Smooth muscle cell (in vitro differentiated cells): ENCODE data around the gene OPN1MW. TPM values are rescaled to one million over a fixed set of nuclear protein-coding genes. Genes with fewer than 3 reads are reported as not detected.
"Not testable (repeated sequence)": the region's sequence is repeated elsewhere in the genome, so short reads cannot be mapped to it uniquely, and the experiment has no call there.

Experiments
- DNase-seq: peaks from one replicate; lab custom pipeline; 2025; ENCODE audit not compliant: unreplicated experiment; lab: John Stamatoyannopoulos, UW
- H2AFZ ChIP-seq: fragments of 200-600 bp; sonication (generic); 2 replicates; pipeline ENCODE4 v1.6.0; 2016; ENCODE audit warnings: antibody characterized with exemption, low read depth, mild to moderate bottlenecking
- H3F3A ChIP-seq: fragments of 200-600 bp; sonication (generic); 2 replicates; pipeline ENCODE4 v1.6.0; 2017; ENCODE audit warnings: antibody characterized with exemption, low read depth
- H3K27ac ChIP-seq: fragments of 200-600 bp; sonication (generic); 2 replicates; pipeline ENCODE4 v1.5.1; 2016; ENCODE audit warnings: low read depth, mild to moderate bottlenecking
- H3K27me3 ChIP-seq: fragments of 200-600 bp; sonication (generic); 2 replicates; pipeline ENCODE4 v1.6.1; 2016; ENCODE audit warnings: low read depth, mild to moderate bottlenecking
- H3K36me3 ChIP-seq: fragments of 200-600 bp; sonication (generic); 2 replicates; pipeline ENCODE4 v1.5.1; 2016; ENCODE audit warnings: low read depth
- H3K4me1 ChIP-seq: fragments of 200-600 bp; sonication (generic); 2 replicates; pipeline ENCODE4 v1.5.1; 2016; ENCODE audit warnings: low read depth
- H3K4me2 ChIP-seq: fragments of 200-600 bp; sonication (generic); 2 replicates; pipeline ENCODE4 v1.6.0; 2016; ENCODE audit warnings: mild to moderate bottlenecking
- H3K4me3 ChIP-seq: fragments of 200-600 bp; sonication (generic); 2 replicates; pipeline ENCODE4 v1.5.1; 2016; ENCODE audit warnings: mild to moderate bottlenecking
- H3K79me2 ChIP-seq: fragments of 200-600 bp; sonication (generic); 2 replicates; pipeline ENCODE4 v1.6.0; 2016; ENCODE audit warnings: low read depth, mild to moderate bottlenecking
- H3K9ac ChIP-seq: fragments of 200-600 bp; sonication (generic); 2 replicates; pipeline ENCODE4 v1.6.0; 2016; ENCODE audit warnings: low read depth
- H3K9me3 ChIP-seq: fragments of 200-600 bp; sonication (generic); replicated peaks from 2 replicates; pipeline ENCODE4 v1.5.1; 2016; ENCODE audit warnings: low read depth
- H4K20me1 ChIP-seq: fragments of 200-600 bp; sonication (generic); 2 replicates; pipeline ENCODE4 v1.6.0; 2016; ENCODE audit warnings: low read depth
- WGBS: methylation state at CpG from one replicate; pipeline ENCODE4 v1.1.7; 2016; ENCODE audit warnings: low lambda C conversion rate; 5-methylcytosine and 5-hydroxymethylcytosine counted together
- polyA plus RNA-seq: library from polyadenylated mRNA; unstranded; fragments of >200 nt; fragmentation: Nextera tagmentation; extraction: Ambion mirVana; gene quantifications from 2 replicates; pipeline ENCODE4 v1.2.1, GENCODE V29; 2016
- total RNA-seq: library from RNA; depleted of rRNA; stranded (reverse); fragments of >200 nt; gene quantifications from 2 replicates; pipeline ENCODE4 v1.2.3, GENCODE V29; 2014

OPN1MW gene
- total and polyA plus RNA-seq, 2 experiments from 2014 or later = not detected

DNA sequence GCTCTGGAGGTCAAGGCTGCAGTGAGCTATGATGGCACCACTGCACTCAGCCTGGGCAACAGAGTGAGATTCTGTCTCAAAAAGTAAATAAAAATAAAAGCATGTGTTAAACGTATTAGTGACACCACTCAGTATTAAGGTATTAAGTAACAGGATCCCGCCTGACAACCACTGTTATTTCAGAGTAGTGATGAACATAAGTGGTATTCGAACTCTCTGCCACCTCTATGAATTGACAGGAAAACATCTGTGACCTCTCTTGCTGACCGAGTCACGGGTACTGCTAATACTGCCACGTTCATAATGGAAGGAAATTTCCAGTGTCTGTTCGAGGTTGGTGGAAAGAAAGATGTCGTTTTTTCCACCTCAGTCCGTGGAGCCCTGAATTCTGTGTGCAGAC, 44.3 kb downstream of the OPN1MW start:
- H3K9me3 ChIP-seq, H2AFZ ChIP-seq, DNase-seq, H3K4me3 ChIP-seq, H3K27ac ChIP-seq, H3K4me2 ChIP-seq, H3K79me2 ChIP-seq, H3F3A ChIP-seq, H4K20me1 ChIP-seq, H3K36me3 ChIP-seq, H3K27me3 ChIP-seq, H3K4me1 ChIP-seq, H3K9ac ChIP-seq: not testable (repeated sequence)
- WGBS = no CpG with 5 or more reads among the region's 9 CpGs

DNA sequence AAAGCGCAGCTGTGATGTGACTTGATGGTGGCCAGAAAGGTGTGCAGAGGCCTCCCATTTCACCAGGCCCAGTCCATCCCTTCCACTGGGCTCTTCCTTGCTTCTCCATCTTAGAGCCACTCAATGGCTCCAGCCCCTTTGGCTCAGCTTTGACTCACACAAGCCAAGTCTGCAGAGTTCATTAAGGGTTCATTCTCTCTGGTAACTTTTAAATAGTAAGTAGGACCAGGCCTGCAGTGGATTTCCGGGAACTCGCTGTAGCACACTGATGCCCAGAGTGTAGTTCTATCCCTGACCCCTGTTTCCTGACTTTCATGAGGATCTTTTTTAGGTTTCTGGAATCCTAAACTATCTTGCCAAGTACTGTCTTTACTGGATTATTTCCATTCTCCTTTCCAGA, 49.0 kb downstream of the OPN1MW start:
- not testable (repeated sequence) for H3K79me2 ChIP-seq, H3K4me2 ChIP-seq, DNase-seq, H3F3A ChIP-seq, H3K27ac ChIP-seq, H3K27me3 ChIP-seq, H3K4me3 ChIP-seq, H4K20me1 ChIP-seq, H3K9ac ChIP-seq, H2AFZ ChIP-seq, H3K9me3 ChIP-seq, H3K36me3 ChIP-seq, H3K4me1 ChIP-seq
- no CpG with 5 or more reads among the region's 3 CpGs for WGBS

DNA sequence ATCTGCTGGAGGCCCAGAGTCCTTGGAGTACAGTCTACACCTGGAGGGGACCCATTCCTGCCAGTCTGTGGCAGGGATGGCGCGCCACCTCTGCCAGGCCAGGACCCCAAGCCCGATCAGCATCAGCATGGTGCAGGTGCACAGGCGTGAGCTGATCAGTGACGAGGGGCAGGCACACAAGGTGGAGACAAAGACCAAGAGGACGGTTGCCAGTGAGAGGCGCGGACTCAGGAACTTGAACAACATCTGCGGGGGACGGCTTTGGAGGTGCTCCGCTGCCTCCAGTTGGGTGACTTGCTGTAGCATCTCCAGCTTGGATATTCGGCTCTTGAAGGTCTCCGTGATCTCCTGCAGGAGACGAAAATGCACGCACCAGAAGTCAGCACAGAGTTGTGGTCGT, 51.2 kb downstream of the OPN1MW start:
- not testable (repeated sequence) for H3K4me2 ChIP-seq, DNase-seq, H3K27ac ChIP-seq, H3K4me1 ChIP-seq, H3K4me3 ChIP-seq, H3K36me3 ChIP-seq, H3K9me3 ChIP-seq, H2AFZ ChIP-seq, H3K79me2 ChIP-seq, H3K9ac ChIP-seq, H3F3A ChIP-seq, H3K27me3 ChIP-seq, H4K20me1 ChIP-seq
- no CpG with 5 or more reads among the region's 16 CpGs for WGBS

DNA sequence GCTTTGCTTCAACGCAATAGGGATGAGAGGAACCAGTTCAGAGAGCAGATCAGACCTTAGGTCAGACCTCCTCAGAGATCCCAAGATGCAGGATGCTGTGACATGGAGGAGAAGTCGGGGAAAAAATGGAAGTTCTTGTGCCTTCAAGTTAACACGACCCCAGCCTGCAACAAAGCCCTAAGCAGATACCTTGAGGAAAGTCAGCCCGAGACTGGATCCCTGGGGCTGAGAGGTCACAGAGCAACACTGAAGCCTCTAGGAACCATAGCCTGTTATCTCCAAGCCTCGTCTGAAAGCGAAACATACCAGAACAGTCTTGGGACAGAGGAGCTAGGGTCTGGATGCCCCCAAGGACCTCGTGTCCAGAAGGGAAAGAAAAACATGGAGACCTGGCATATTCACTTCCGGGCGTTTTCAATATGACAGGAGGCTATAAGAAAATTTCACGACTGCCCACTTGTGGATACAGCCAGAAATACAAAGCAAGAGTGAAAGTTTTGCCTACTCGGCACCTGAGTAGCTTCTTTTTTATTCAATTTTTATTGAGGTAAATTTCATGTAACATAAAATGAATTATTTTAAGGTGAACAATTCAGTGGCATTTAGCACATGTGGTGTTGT, 56.7 kb downstream of the OPN1MW start:
- H4K20me1 ChIP-seq, H2AFZ ChIP-seq, H3K4me3 ChIP-seq, H3K36me3 ChIP-seq, H3K9me3 ChIP-seq, H3K4me2 ChIP-seq, H3K27ac ChIP-seq, H3F3A ChIP-seq, H3K79me2 ChIP-seq, H3K4me1 ChIP-seq, H3K27me3 ChIP-seq, H3K9ac ChIP-seq, DNase-seq: not testable (repeated sequence)
- 70% methylated on average over 10 of the region's 11 CpGs for WGBS

DNA sequence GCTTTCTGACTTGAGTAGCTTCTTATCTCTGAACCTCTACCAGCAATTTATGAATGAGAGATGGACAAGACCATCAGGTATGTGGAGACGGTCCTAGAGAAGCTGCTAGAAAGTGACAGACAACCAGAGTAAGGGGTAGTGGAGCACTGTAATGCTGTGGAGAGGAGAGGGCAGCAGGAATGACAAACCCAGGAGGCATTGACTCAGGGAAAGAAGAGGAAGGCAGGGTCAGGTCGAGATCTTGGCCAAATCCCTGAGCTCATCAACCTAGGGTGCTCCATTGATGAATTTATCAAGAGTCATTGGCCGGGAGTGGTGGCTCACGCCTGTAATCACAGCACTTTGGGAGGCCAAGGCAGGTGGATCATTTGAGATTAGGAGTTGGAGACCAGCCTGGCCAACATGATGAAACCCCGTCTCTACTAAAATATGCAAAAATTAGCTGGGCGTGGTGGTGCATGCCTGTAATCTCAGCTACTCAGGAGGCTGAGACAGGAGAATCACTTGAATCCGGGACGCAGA, 57.6 kb downstream of the OPN1MW start:
- H3F3A ChIP-seq, H3K27me3 ChIP-seq, H3K27ac ChIP-seq, H3K9ac ChIP-seq, H2AFZ ChIP-seq, H3K79me2 ChIP-seq, H3K36me3 ChIP-seq, H3K4me2 ChIP-seq, H3K9me3 ChIP-seq, H3K4me3 ChIP-seq, H4K20me1 ChIP-seq, DNase-seq, H3K4me1 ChIP-seq: not testable (repeated sequence)
- WGBS = 69% methylated on average over 6 of the region's 8 CpGs

Other genes with a start within 250 kb of the OPN1MW start
- 80.1 and 81.2 TPM in 2 replicates for gene NAA10, start 247.6 kb upstream of the OPN1MW start, total RNA-seq
- gene NAA10, start 247.6 kb upstream of the OPN1MW start, polyA plus RNA-seq = 124 and 149 TPM in 2 replicates
- not detected in 2 replicates for gene RENBP, start 238.0 kb upstream of the OPN1MW start, total RNA-seq
- 0.11 and 0.43 TPM in 2 replicates for gene RENBP, start 238.0 kb upstream of the OPN1MW start, polyA plus RNA-seq
- 23.3 and 23.7 TPM in 2 replicates for gene HCFC1, start 210.8 kb upstream of the OPN1MW start, total RNA-seq
- gene HCFC1, start 210.8 kb upstream of the OPN1MW start, polyA plus RNA-seq = 22.8 and 28.0 TPM in 2 replicates
- 5.0 and 6.2 TPM in 2 replicates for gene TMEM187, start 209.8 kb upstream of the OPN1MW start, total RNA-seq
- 9.8 and 11.2 TPM in 2 replicates for gene TMEM187, start 209.8 kb upstream of the OPN1MW start, polyA plus RNA-seq
- 21.5 and 29.4 TPM in 2 replicates for gene IRAK1, start 162.7 kb upstream of the OPN1MW start, total RNA-seq
- 63.4 and 84.2 TPM in 2 replicates for gene IRAK1, start 162.7 kb upstream of the OPN1MW start, polyA plus RNA-seq
- gene MECP2, start 84.9 kb upstream of the OPN1MW start, total RNA-seq = 13.1 and 17.9 TPM in 2 replicates
- gene MECP2, start 84.9 kb upstream of the OPN1MW start, polyA plus RNA-seq = 11.9 and 15.0 TPM in 2 replicates
- not detected in 2 replicates for gene OPN1LW, start 38.4 kb upstream of the OPN1MW start, total RNA-seq
- gene OPN1LW, start 38.4 kb upstream of the OPN1MW start, polyA plus RNA-seq = not detected in 2 replicates
- gene OPN1MW2, start 37.2 kb downstream of the OPN1MW start, total RNA-seq = not detected in 2 replicates
- gene OPN1MW2, start 37.2 kb downstream of the OPN1MW start, polyA plus RNA-seq = not detected in 2 replicates
- gene OPN1MW3, start 75.0 kb downstream of the OPN1MW start, total RNA-seq = not detected in 2 replicates
- not detected in 2 replicates for gene OPN1MW3, start 75.0 kb downstream of the OPN1MW start, polyA plus RNA-seq
- not detected in 2 replicates for gene TEX28, start 112.5 kb downstream of the OPN1MW start, total RNA-seq
- gene TEX28, start 112.5 kb downstream of the OPN1MW start, polyA plus RNA-seq = not detected in 2 replicates
- gene TKTL1, start 113.2 kb downstream of the OPN1MW start, total RNA-seq = not detected in 2 replicates
- not detected in 2 replicates for gene TKTL1, start 113.2 kb downstream of the OPN1MW start, polyA plus RNA-seq
- gene FLNA, start 192.0 kb downstream of the OPN1MW start, total RNA-seq = 807 and 860 TPM in 2 replicates
- 1,632 and 1,832 TPM in 2 replicates for gene FLNA, start 192.0 kb downstream of the OPN1MW start, polyA plus RNA-seq
- 46.1 and 61.4 TPM in 2 replicates for gene EMD, start 196.7 kb downstream of the OPN1MW start, total RNA-seq
- 63.9 and 67.4 TPM in 2 replicates for gene EMD, start 196.7 kb downstream of the OPN1MW start, polyA plus RNA-seq
- gene RPL10, start 215.8 kb downstream of the OPN1MW start, total RNA-seq = 2,811 and 3,107 TPM in 2 replicates
- gene RPL10, start 215.8 kb downstream of the OPN1MW start, polyA plus RNA-seq = 1,314 and 1,395 TPM in 2 replicates
- gene DNASE1L1, start 226.7 kb downstream of the OPN1MW start, total RNA-seq = 33.6 and 40.4 TPM in 2 replicates
- 23.0 and 30.0 TPM in 2 replicates for gene DNASE1L1, start 226.7 kb downstream of the OPN1MW start, polyA plus RNA-seq
- gene TAFAZZIN, start 228.9 kb downstream of the OPN1MW start, total RNA-seq = 28.3 and 203 TPM in 2 replicates
- 30.2 and 32.4 TPM in 2 replicates for gene TAFAZZIN, start 228.9 kb downstream of the OPN1MW start, polyA plus RNA-seq
- 84.0 and 104 TPM in 2 replicates for gene ATP6AP1, start 246.1 kb downstream of the OPN1MW start, total RNA-seq
- gene ATP6AP1, start 246.1 kb downstream of the OPN1MW start, polyA plus RNA-seq = 193 and 213 TPM in 2 replicates